IMR-90 (cell line): ENCODE results near the gene AFF2. TPM values are rescaled to one million over a fixed set of nuclear protein-coding genes. Genes with fewer than 3 reads are reported as not detected.

Experiments used
- ATAC-seq: fragments of 200-7000 bp; cut with Tn5 transposase; 2 replicates; pipeline ENCODE4 v1.9.1; 2020; ENCODE audit warnings: low read depth, mild to moderate bottlenecking, moderate library complexity
- BruUV-seq: library from RNA; stranded (reverse); fragments of 400-500 nt; replicated peaks from 2 replicates; lab custom pipeline; 2021; lab: Mats Ljungman, UMichigan
- CTCF ChIA-PET: fragments of 300-600 bp; formaldehyde crosslinking; extraction: SDS; loops from one replicate; lab custom pipeline; 2021; ENCODE audit warnings: antibody characterized with exemption; lab: Yijun Ruan, JAX
- POLR2A ChIA-PET: fragments of 300-600 bp; sonication (Branson Sonifier 250); formaldehyde crosslinking; loops from one replicate; lab custom pipeline; 2022; ENCODE audit warnings: antibody characterized with exemption; ENCODE audit not compliant: unreplicated experiment; lab: Charles Lee
- DNase-seq: peaks from one replicate; pipeline ENCODE4 v3.0.0; 2013
- H2AFZ ChIP-seq: replicated peaks from 2 replicates; pipeline ENCODE3; 2013; ENCODE audit warnings: low read length, mild to moderate bottlenecking; ENCODE audit not compliant: poor library complexity
- H2AK5ac ChIP-seq: 2 replicates; pipeline ENCODE4 v1.6.1; 2013; ENCODE audit warnings: low read depth, low read length, inconsistent platforms
- H2AK9ac ChIP-seq: replicated peaks from 2 replicates; pipeline ENCODE3; 2013; ENCODE audit warnings: mild to moderate bottlenecking, low read depth, low read length, moderate library complexity; ENCODE audit not compliant: poor library complexity
- H2BK120ac ChIP-seq: 2 replicates; pipeline ENCODE4 v1.6.1; 2013; ENCODE audit warnings: low read depth, low read length, inconsistent platforms
- H2BK15ac ChIP-seq: 3 replicates; pipeline ENCODE4 v1.6.1; 2013; ENCODE audit warnings: low read depth, low read length, inconsistent platforms
- H2BK20ac ChIP-seq: 2 replicates; pipeline ENCODE4 v1.6.1; 2013; ENCODE audit warnings: low read depth, mild to moderate bottlenecking, inconsistent platforms, low read length, moderate library complexity
- H2BK5ac ChIP-seq: 2 replicates; pipeline ENCODE4 v1.6.1; 2013; ENCODE audit warnings: mild to moderate bottlenecking, low read depth, low read length, inconsistent platforms; ENCODE audit not compliant: poor library complexity, severe bottlenecking
- H3K14ac ChIP-seq: replicated peaks from 2 replicates; pipeline ENCODE4 v1.6.1; 2013; ENCODE audit warnings: low read depth, low read length, inconsistent platforms
- H3K18ac ChIP-seq: 2 replicates; pipeline ENCODE4 v1.6.1; 2013; ENCODE audit warnings: low read depth, low read length, control low read depth
- H3K23ac ChIP-seq: 2 replicates; pipeline ENCODE4 v1.6.1; 2013; ENCODE audit warnings: low read depth, low read length, inconsistent platforms
- H3K27ac ChIP-seq: 2 replicates; pipeline ENCODE4 v1.5.1; 2013; ENCODE audit warnings: mild to moderate bottlenecking, control low read depth, low read length; ENCODE audit not compliant: insufficient read depth
- H3K27me3 ChIP-seq: 2 replicates; pipeline ENCODE4 v1.6.1; 2013; ENCODE audit warnings: low read length; ENCODE audit not compliant: control insufficient read depth, insufficient read depth
- H3K36me3 ChIP-seq: 2 replicates; pipeline ENCODE4 v1.6.1; 2013; ENCODE audit warnings: low read length, mixed read lengths; ENCODE audit not compliant: control insufficient read depth, insufficient read depth
- H3K4ac ChIP-seq: 2 replicates; pipeline ENCODE4 v1.6.1; 2013; ENCODE audit warnings: low read depth, low read length, inconsistent platforms
- H3K4me1 ChIP-seq: 2 replicates; pipeline ENCODE4 v1.6.1; 2013; ENCODE audit warnings: low read length, mixed read lengths; ENCODE audit not compliant: control insufficient read depth, insufficient read depth
- H3K4me2 ChIP-seq: 2 replicates; pipeline ENCODE4 v1.6.1; 2013; ENCODE audit warnings: low read depth, mild to moderate bottlenecking, control low read depth, low read length, moderate library complexity
- H3K4me3 ChIP-seq: 2 replicates; pipeline ENCODE4 v1.5.1; 2013; ENCODE audit warnings: low read depth, mild to moderate bottlenecking, control low read depth, low read length, moderate library complexity; ENCODE audit not compliant: insufficient read depth
- H3K56ac ChIP-seq: 2 replicates; pipeline ENCODE4 v1.6.1; 2013; ENCODE audit warnings: low read length, inconsistent platforms; ENCODE audit not compliant: insufficient read depth; ENCODE audit errors: extremely low read depth
- H3K79me1 ChIP-seq, 2 experiments: 2 replicates each; pipeline ENCODE4 v1.6.1; 2013; ENCODE audit warnings: low read length in 2 of 2, inconsistent platforms in 1 of 2, low read depth in 1 of 2
- H3K9ac ChIP-seq: 2 replicates; pipeline ENCODE4 v1.6.1; 2013; ENCODE audit warnings: low read depth, low read length, control low read depth
- H3K9me1 ChIP-seq: 2 replicates; pipeline ENCODE4 v1.6.1; 2013; ENCODE audit warnings: low read length, inconsistent platforms; ENCODE audit not compliant: insufficient read depth
- H3K9me3 ChIP-seq: 2 replicates; pipeline ENCODE4 v1.6.1; 2013; ENCODE audit warnings: low read length; ENCODE audit not compliant: control insufficient read depth, insufficient read depth
- H4K20me1 ChIP-seq: 2 replicates; pipeline ENCODE4 v1.6.1; 2013; ENCODE audit warnings: low read length, inconsistent platforms; ENCODE audit not compliant: insufficient read depth
- H4K5ac ChIP-seq: 2 replicates; pipeline ENCODE4 v1.6.1; 2013; ENCODE audit warnings: mild to moderate bottlenecking, low read depth, low read length, control low read depth
- H4K8ac ChIP-seq, 2 experiments: 2 replicates each; pipeline ENCODE4 v1.6.1; 2013; ENCODE audit warnings: low read depth in 2 of 2, low read length in 2 of 2, control low read depth in 1 of 2, inconsistent platforms in 1 of 2
- H4K91ac ChIP-seq: 2 replicates; pipeline ENCODE4 v1.6.1; 2013; ENCODE audit warnings: low read depth, low read length, inconsistent platforms; ENCODE audit not compliant: insufficient read depth
- POLR2A ChIP-seq: IDR thresholded peaks from 2 replicates; pipeline ENCODE4 v1.6.1; 2012; ENCODE audit warnings: mild to moderate bottlenecking, low read depth, low read length
- dilution Hi-C: fragments of 300-500 bp; cut with HindIII; formaldehyde crosslinking; loops from one replicate; pipeline ENCODE4 v1.14.3; 2018; ENCODE audit warnings: low sequenced_read_pairs; ENCODE audit not compliant: unreplicated experiment
- in situ Hi-C: fragments of 300-500 bp; cut with MboI; formaldehyde crosslinking; loops from 3 replicates; pipeline ENCODE4 v1.14.3; 2019; ENCODE audit warnings: low sequenced_read_pairs, inconsistent platforms, mixed read lengths
- intact Hi-C: fragments of 100-400 bp; cut with micrococcal nuclease; formaldehyde crosslinking; loops from 2 replicates; pipeline ENCODE4 v1.10.0; 2022
- polyA plus RNA-seq, 3 experiments: library from polyadenylated mRNA; depleted of rRNA; stranded (reverse); fragments of >200 nt; gene quantifications; 2 replicates each; pipeline ENCODE4 v1.2.3, GENCODE V29; 2012; ENCODE audit warnings: low replicate concordance in 1 of 3
- total RNA-seq: library from RNA; depleted of rRNA; stranded (reverse); fragments of >200 nt; gene quantifications from 2 replicates; pipeline ENCODE4 v1.2.3, GENCODE V29; 2012

The AFF2 gene
- total and polyA plus RNA-seq, 2 of the 4 experiments (the other 2 are of a cell fraction), result 0.15 to 0.72 TPM

DNA sequence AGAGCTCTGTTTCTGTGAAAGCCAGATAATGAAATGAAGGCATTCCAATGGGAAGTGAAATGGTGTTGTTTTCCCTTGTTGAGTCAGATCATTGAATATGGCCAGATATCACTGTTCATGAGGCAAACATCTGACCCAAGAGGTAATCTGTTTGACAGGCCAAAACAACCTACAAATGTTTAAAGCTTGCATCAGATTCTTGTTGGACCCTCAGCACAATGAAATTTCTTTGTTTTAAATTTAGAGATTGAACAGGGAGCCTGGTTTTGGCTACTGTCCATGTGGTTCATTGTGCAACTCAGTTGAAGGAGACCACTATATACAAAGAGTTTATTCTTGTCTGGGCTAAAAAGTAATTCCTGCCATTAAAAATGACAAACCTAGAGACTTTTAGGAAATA, 159.1 kb downstream of the AFF2 start:
- Histone ChIP-seq H2BK120ac (no peak overlapping the region), H3K9ac (no peak overlapping the region), H4K5ac (no peak overlapping the region), H3K14ac (no peak overlapping the region), H3K23ac (no peak overlapping the region), H3K18ac (no peak overlapping the region), H3K27ac (no peak overlapping the region), H3K4me1 (no peaks in the 10 kb centered on the region), H3K4ac (no peak overlapping the region), H2BK20ac (no peak overlapping the region), H3K9me3 (no peaks in the 10 kb centered on the region; the same call in 1 of the 2 replicates), H3K56ac (no peak overlapping the region), H3K4me3 (no peak overlapping the region), H2AK9ac (no peak overlapping the region), H3K9me1 (no peaks in the 10 kb centered on the region), H4K20me1 (no peaks in the 10 kb centered on the region), H3K36me3 (no peaks in the 10 kb centered on the region), H4K8ac (no peak overlapping the region), H3K27me3 (no peaks in the 10 kb centered on the region), H2BK5ac (no peak overlapping the region), H2BK15ac (no peak overlapping the region), H2AK5ac (no peak overlapping the region), H3K79me1 (no peaks in the 10 kb centered on the region), H2AFZ (no peak overlapping the region), H4K91ac (no peak overlapping the region), H3K4me2 (no peak overlapping the region)
- CTCF ChIA-PET, result no interaction called here
- BruUV-seq, result no TSS peak
- TF ChIP-seq POLR2A, result no peak
- dilution Hi-C loops (no loop called here), intact Hi-C loops (no loop called here), in situ Hi-C loops (no loop called here)
- POLR2A ChIA-PET, result no interaction called here
- ATAC-seq, result no peak
- no peak for DNase-seq
